Subcutaneous adipose tissue (tissue), 4 donors: ENCODE results near the gene GFRA1. TPM values are rescaled to one million over a fixed set of nuclear protein-coding genes. Genes with fewer than 3 reads are reported as not detected.

ENCODE experiments used
- total RNA-seq, 4 donors: library from RNA; depleted of rRNA; stranded (reverse); fragments of >200 nt; gene quantifications; one replicate each; pipeline ENCODE4 v1.1.0, GENCODE V29; 2016
- TF ChIP-seq, protein P1 (sequence below): fragments of 450-650 bp; IDR thresholded peaks from one replicate; pipeline ENCODE4 v1.5.1; 2016; ENCODE audit warnings: low read depth, mild to moderate bottlenecking, control low read depth, antibody characterized with exemption, moderate library complexity

Gene GFRA1
- total RNA-seq, 4 donors from 2014 or later, result 47.8 to 152 (median 69.4) TPM

DNA sequence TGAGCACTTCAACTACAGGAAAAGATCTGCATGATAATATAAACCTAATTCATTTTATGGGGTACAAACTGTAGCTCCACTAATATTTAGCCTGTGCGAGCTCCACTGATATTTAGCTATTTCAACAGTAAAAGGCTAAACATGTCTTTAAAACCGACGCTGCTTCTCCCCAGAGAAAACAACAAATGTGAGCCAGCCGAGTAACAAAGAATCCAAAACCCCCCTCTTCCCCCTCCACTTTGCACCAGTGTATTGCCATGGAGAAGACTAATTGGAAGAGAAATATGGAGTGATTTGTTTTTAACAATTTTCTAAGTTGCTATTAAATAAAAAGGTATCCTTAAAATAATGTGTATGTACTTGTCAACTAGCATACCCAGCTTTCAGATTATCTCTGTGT lies 136.7 kb downstream of the GFRA1 start:
- TF ChIP-seq, protein P1, sequence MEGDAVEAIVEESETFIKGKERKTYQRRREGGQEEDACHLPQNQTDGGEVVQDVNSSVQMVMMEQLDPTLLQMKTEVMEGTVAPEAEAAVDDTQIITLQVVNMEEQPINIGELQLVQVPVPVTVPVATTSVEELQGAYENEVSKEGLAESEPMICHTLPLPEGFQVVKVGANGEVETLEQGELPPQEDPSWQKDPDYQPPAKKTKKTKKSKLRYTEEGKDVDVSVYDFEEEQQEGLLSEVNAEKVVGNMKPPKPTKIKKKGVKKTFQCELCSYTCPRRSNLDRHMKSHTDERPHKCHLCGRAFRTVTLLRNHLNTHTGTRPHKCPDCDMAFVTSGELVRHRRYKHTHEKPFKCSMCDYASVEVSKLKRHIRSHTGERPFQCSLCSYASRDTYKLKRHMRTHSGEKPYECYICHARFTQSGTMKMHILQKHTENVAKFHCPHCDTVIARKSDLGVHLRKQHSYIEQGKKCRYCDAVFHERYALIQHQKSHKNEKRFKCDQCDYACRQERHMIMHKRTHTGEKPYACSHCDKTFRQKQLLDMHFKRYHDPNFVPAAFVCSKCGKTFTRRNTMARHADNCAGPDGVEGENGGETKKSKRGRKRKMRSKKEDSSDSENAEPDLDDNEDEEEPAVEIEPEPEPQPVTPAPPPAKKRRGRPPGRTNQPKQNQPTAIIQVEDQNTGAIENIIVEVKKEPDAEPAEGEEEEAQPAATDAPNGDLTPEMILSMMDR, result no peak

DNA sequence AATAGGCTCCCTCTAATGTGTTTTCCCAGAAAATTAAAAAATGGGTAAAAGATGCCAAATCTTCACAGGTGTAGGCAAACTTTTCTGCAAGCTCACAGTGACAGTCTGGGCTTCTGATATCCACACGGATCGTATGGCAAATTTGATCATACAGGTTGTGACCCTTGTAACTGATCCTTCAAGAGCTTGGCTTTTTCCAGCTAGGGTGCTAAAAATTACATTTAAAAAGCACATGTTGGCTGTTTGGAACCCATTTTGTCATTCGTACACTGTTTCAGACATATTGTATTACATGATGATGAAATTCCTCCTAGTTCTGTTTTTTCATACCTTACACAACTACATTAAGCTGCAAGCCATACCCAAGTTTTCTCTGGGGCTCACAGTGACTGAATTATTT lies 138.7 kb downstream of the GFRA1 start:
- TF ChIP-seq, protein P1, result no peak

DNA sequence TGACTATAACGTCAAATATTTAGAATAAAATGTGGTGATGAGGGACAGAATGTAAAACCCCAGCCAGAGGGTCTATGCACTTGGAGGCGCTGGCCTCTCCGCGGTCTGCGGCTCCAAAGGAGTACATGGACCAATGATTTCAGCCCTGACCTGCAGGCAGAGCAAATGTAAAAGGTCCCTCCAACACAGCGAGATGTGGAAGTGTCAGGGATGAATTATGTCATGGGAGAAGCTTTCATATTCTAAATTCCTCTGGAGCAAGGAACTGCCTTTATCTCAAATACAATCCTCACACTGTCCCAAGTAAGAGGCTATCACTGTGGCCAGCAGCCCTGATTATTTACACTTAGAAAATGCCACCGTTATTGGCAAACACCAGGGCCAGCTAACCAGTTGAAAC lies 139.4 kb downstream of the GFRA1 start:
- TF ChIP-seq, protein P1, result no peak

GRCh38 chr10:116132780-116133399 lies 140.1 kb downstream of the GFRA1 start:
- TF ChIP-seq, protein P1, result no peak

GRCh38 chr10:116130006-116130405 lies 143.0 kb downstream of the GFRA1 start:
- TF ChIP-seq, protein P1, result no peak

- TF ChIP-seq, protein P1, result no peak
Measured at GRCh38 chr10:116126954-116127695, 145.9 kb downstream of the GFRA1 start.

GRCh38 chr10:116126239-116126638 lies 146.8 kb downstream of the GFRA1 start:
- TF ChIP-seq, protein P1, result no peak
